ENCODE measurements around the gene ACOXL.

ACOXL gene

DNA sequence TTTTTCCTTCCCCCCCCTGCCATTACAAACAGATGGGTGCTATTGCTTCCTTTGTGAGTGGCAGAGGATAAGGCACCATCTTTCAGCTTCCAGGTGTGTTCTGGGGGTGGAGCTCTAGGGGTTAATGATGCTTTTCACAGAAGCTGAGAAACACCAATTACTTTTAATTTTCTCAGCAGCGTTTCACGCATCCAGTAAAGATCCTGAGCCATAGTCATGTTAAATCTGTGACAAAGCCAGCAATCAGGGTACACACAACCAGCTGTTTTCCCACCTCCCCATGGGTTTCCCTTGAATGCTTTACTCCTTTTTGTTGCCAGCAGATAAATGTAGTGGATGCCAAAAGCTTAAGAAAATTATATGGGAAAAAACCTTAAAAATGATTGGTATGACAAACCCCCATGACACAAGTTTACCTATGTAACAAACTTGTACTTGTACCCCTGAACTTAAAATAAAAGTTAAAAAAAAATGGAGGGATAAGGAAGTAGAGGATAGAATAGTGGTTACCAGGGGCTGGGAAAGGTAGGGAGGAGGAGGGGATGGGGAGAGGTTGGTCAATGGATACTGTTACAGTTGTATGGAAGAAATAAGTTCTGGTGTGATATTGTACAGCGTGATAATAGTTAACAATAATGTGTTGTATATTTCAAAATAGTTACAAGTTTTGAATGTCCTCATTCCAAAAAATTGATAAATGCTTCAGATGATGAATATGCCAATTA, 70.0 kb downstream of the ACOXL start:
- Histone ChIP-seq H3K4me3 (replicated peaks; ENCODE audit: low read depth, low read length) (no peak overlapping the region), H3K27me3 (replicated peaks; ENCODE audit: control insufficient read depth, insufficient read depth, low read length) (no peaks in the 10 kb centered on the region), H3K36me3 (ENCODE audit: control insufficient read depth, insufficient read depth, low read length) (no peaks in the 10 kb centered on the region)
- TF ChIP-seq, protein P1, sequence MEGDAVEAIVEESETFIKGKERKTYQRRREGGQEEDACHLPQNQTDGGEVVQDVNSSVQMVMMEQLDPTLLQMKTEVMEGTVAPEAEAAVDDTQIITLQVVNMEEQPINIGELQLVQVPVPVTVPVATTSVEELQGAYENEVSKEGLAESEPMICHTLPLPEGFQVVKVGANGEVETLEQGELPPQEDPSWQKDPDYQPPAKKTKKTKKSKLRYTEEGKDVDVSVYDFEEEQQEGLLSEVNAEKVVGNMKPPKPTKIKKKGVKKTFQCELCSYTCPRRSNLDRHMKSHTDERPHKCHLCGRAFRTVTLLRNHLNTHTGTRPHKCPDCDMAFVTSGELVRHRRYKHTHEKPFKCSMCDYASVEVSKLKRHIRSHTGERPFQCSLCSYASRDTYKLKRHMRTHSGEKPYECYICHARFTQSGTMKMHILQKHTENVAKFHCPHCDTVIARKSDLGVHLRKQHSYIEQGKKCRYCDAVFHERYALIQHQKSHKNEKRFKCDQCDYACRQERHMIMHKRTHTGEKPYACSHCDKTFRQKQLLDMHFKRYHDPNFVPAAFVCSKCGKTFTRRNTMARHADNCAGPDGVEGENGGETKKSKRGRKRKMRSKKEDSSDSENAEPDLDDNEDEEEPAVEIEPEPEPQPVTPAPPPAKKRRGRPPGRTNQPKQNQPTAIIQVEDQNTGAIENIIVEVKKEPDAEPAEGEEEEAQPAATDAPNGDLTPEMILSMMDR (IDR thresholded peaks at IDR 0.05; ENCODE audit: insufficient read depth, low read length, poor library complexity, severe bottlenecking), result no peak
- DNase-seq (ENCODE audit: extremely low read depth, insufficient read length), result no peak

DNA sequence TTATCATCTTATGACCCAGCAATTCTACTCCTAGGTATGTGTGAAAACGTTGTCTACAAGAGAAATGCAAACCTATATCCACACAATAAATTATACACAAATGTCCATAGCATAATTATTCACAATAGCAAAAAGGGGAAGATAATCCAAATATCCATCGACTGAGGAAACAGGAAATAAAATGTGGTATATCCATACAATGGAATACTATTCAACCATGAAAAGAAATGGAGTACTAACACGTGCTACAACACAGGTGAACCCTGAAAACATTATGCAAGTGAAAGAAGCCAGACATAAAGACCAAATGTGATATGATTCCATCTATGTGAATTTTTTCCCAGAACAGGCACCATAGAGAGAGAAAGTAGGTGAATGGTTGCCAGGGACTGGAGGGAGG, 72.1 kb downstream of the ACOXL start:
- no peaks in the 10 kb centered on the region for H3K27me3 ChIP-seq (replicated peaks; ENCODE audit: control insufficient read depth, insufficient read depth, low read length)
- H3K36me3 ChIP-seq (ENCODE audit: control insufficient read depth, insufficient read depth, low read length), result no peaks in the 10 kb centered on the region
- TF ChIP-seq, protein P1 (IDR thresholded peaks at IDR 0.05; ENCODE audit: insufficient read depth, low read length, poor library complexity, severe bottlenecking), result no peak
- H3K4me3 ChIP-seq (replicated peaks; ENCODE audit: low read depth, low read length), result no peak overlapping the region
- DNase-seq (ENCODE audit: extremely low read depth, insufficient read length), result no peak

- no peak for DNase-seq (ENCODE audit: extremely low read depth, insufficient read length)
- Histone ChIP-seq H3K27me3 (replicated peaks; ENCODE audit: control insufficient read depth, insufficient read depth, low read length) (no peaks in the 10 kb centered on the region), H3K36me3 (ENCODE audit: control insufficient read depth, insufficient read depth, low read length) (no peaks in the 10 kb centered on the region), H3K4me3 (replicated peaks; ENCODE audit: low read depth, low read length) (no peak overlapping the region)
- TF ChIP-seq, protein P1 (IDR thresholded peaks at IDR 0.05; ENCODE audit: insufficient read depth, low read length, poor library complexity, severe bottlenecking), result no peak
Measured at GRCh38 chr2:110804915-110805314, 72.5 kb downstream of the ACOXL start.

DNA sequence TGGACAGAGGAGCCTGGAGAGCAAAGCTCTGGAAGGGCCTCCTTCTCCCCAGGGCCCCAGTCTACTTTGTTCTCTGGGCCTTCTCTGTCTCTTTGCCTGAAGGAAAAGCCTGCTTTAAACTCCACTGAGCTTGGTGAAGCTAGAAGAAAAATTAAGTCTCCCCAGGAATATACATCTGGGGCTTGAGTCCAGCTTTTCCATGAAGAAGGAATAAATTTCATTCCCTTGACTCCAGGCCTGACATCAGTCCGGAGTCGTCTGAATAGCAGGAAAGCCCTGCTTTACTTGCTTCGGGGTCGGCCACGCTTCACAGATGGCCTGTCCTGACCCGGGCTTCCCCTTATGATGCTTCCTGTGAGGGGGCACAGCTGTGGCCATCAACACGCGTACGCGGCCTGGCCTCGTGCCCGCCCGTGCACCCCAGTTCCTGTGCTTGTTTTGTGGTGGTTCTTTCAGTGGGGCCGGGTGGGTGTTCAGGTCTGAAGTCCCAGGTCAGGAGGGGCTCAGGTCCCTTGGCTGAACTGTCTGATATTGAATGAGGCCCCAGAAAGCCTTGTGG, 73.6 kb downstream of the ACOXL start:
- no peak overlapping the region for H3K4me3 ChIP-seq (replicated peaks; ENCODE audit: low read depth, low read length)
- TF ChIP-seq, protein P1 (IDR thresholded peaks at IDR 0.05; ENCODE audit: insufficient read depth, low read length, poor library complexity, severe bottlenecking), result no peak

DNA sequence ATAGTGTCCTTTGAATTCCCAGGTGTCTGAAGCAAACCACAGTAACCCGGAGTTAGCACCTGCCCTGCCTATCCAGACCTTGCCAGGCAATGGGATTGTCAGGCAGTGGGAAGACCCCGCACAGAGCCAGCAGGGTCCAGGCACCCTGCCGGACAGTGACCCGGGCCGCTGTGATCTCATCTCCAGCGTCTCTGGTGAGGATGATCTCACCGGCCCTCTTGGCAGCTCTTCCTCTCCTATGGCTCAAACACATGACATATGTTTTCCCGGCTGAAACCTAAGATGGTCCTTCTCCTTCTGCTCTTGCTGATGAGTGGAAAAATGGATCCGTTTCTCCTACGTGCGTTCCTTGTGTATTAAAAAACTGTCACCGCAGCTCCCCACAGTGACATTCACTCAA, 75.1 kb downstream of the ACOXL start:
- TF ChIP-seq, protein P1 (IDR thresholded peaks at IDR 0.05; ENCODE audit: insufficient read depth, low read length, poor library complexity, severe bottlenecking), result no peak
- no peaks in the 10 kb centered on the region for H3K27me3 ChIP-seq (replicated peaks; ENCODE audit: control insufficient read depth, insufficient read depth, low read length)
- no peak overlapping the region for H3K4me3 ChIP-seq (replicated peaks; ENCODE audit: low read depth, low read length)
- H3K36me3 ChIP-seq (ENCODE audit: control insufficient read depth, insufficient read depth, low read length), result no peaks in the 10 kb centered on the region
- no peak for DNase-seq (ENCODE audit: extremely low read depth, insufficient read length)

More for the DNA sequence above, 73.6 kb downstream of the ACOXL start:
- H3K27me3 ChIP-seq (replicated peaks; ENCODE audit: control insufficient read depth, insufficient read depth, low read length), result no peaks in the 10 kb centered on the region
- DNase-seq (ENCODE audit: extremely low read depth, insufficient read length), result peak; percentile 59
- H3K36me3 ChIP-seq (ENCODE audit: control insufficient read depth, insufficient read depth, low read length), result no peaks in the 10 kb centered on the region

Data from GM06990 (cell line).